HEK293 (cell line): ENCODE measurements around the gene CD3G.

ENCODE experiments used
- CTCF ChIA-PET: fragments of 350-600 bp; formaldehyde crosslinking; extraction: SDS; loops from one replicate; lab custom pipeline; 2021; ENCODE audit warnings: antibody characterized with exemption; lab: Yijun Ruan, JAX
- POLR2A ChIA-PET: fragments of 300-600 bp; formaldehyde crosslinking; extraction: SDS; loops from one replicate; lab custom pipeline; 2020; ENCODE audit warnings: antibody characterized with exemption, inconsistent platforms; lab: Yijun Ruan, JAX
- H3K27ac ChIP-seq: fragments of 200-500 bp; sonication (Bioruptor generic); 2 replicates; pipeline ENCODE4 v1.5.1; 2014; ENCODE audit warnings: low read depth, low read length, control low read depth, inconsistent platforms; ENCODE audit errors: extremely low read depth
- H3K36me3 ChIP-seq, 2 experiments: fragments of 200-500 bp in 1 of 2; sonication (Bioruptor generic) in 1 of 2; 1 replicate in 1 of 2; 2 replicates in 1 of 2; pipeline ENCODE4 v1.5.1; 2014 to 2017; ENCODE audit warnings: inconsistent platforms in 2 of 2, low read length in 2 of 2; ENCODE audit not compliant: control insufficient read depth in 2 of 2, insufficient read depth in 1 of 2
- H3K4me1 ChIP-seq: fragments of 200-500 bp; sonication (Bioruptor generic); 2 replicates; pipeline ENCODE4 v1.5.1; 2014; ENCODE audit warnings: mild to moderate bottlenecking, low read length, inconsistent platforms; ENCODE audit not compliant: control insufficient read depth, insufficient read depth
- H3K4me3 ChIP-seq: 2 replicates; pipeline ENCODE4 v1.5.1; 2011; ENCODE audit warnings: low read depth, mild to moderate bottlenecking, control low read depth, low read length, moderate library complexity
- H3K9me3 ChIP-seq: fragments of 200-500 bp; sonication (Bioruptor generic); 2 replicates; pipeline ENCODE4 v1.5.1; 2014; ENCODE audit warnings: low read depth, low read length, inconsistent platforms; ENCODE audit not compliant: control insufficient read depth, insufficient read depth
- SCRT1 ChIP-seq: fragments of 450-650 bp; formaldehyde crosslinking; IDR thresholded peaks from 2 replicates; pipeline ENCODE4 v1.5.1; 2016; ENCODE audit warnings: missing biosample characterization, missing genetic modification characterization, borderline replicate concordance
- SCRT2 ChIP-seq: fragments of 450-650 bp; formaldehyde crosslinking; IDR thresholded peaks from 2 replicates; pipeline ENCODE4 v1.5.1; 2016; ENCODE audit warnings: missing biosample characterization, missing genetic modification characterization
- TSHZ1 ChIP-seq: fragments of 450-650 bp; formaldehyde crosslinking; IDR thresholded peaks from 2 replicates; pipeline ENCODE4 v1.5.1; 2016; ENCODE audit warnings: missing biosample characterization, missing genetic modification characterization, borderline replicate concordance
- ZBTB20 ChIP-seq: fragments of 450-650 bp; formaldehyde crosslinking; IDR thresholded peaks from 2 replicates; pipeline ENCODE4 v1.5.1; 2016; ENCODE audit warnings: missing biosample characterization, missing genetic modification characterization
- ZBTB21 ChIP-seq: fragments of 450-650 bp; formaldehyde crosslinking; IDR thresholded peaks from 2 replicates; pipeline ENCODE4 v1.5.1; 2017; ENCODE audit warnings: missing biosample characterization, missing genetic modification characterization
- ZBTB48 ChIP-seq: fragments of 450-650 bp; formaldehyde crosslinking; IDR thresholded peaks from 2 replicates; pipeline ENCODE4 v1.5.1; 2016; ENCODE audit warnings: missing biosample characterization, missing genetic modification characterization
- ZNF169 ChIP-seq: fragments of 450-650 bp; formaldehyde crosslinking; IDR thresholded peaks from 2 replicates; pipeline ENCODE4 v1.5.1; 2016; ENCODE audit warnings: missing biosample characterization, missing genetic modification characterization
- ZNF521 ChIP-seq: fragments of 450-650 bp; formaldehyde crosslinking; IDR thresholded peaks from 2 replicates; pipeline ENCODE4 v1.5.1; 2017; ENCODE audit warnings: missing biosample characterization, mild to moderate bottlenecking, missing genetic modification characterization
- ZNF561 ChIP-seq: fragments of 450-650 bp; IDR thresholded peaks from 2 replicates; pipeline ENCODE4 v1.5.1; 2018; ENCODE audit warnings: missing biosample characterization, missing genetic modification characterization, borderline replicate concordance
- ZNF571 ChIP-seq: fragments of 450-650 bp; formaldehyde crosslinking; IDR thresholded peaks from 2 replicates; pipeline ENCODE4 v1.5.0; 2017; ENCODE audit warnings: missing biosample characterization, missing genetic modification characterization
- ZNF600 ChIP-seq: fragments of 450-650 bp; formaldehyde crosslinking; IDR thresholded peaks from 2 replicates; pipeline ENCODE4 v1.5.1; 2016; ENCODE audit warnings: missing biosample characterization, missing genetic modification characterization
- TF ChIP-seq, protein P1 (sequence below): fragments of 450-650 bp; formaldehyde crosslinking; IDR thresholded peaks from 2 replicates; pipeline ENCODE4 v1.5.1; 2016; ENCODE audit warnings: missing biosample characterization, missing genetic modification characterization
- TF ChIP-seq, protein P2 (sequence below): fragments of 450-650 bp; formaldehyde crosslinking; IDR thresholded peaks from 2 replicates; pipeline ENCODE4 v1.5.1; 2016; ENCODE audit warnings: missing biosample characterization, missing genetic modification characterization, low read depth

Gene CD3G

GRCh38 chr11:118328745-118329144, 15.4 kb upstream of the CD3G start (continued):
- TF ChIP-seq ZNF521 (tag by site-specific recombination): no peak
- TF ChIP-seq ZNF561 (tag by site-specific recombination): no peak
- TF ChIP-seq, protein P1, sequence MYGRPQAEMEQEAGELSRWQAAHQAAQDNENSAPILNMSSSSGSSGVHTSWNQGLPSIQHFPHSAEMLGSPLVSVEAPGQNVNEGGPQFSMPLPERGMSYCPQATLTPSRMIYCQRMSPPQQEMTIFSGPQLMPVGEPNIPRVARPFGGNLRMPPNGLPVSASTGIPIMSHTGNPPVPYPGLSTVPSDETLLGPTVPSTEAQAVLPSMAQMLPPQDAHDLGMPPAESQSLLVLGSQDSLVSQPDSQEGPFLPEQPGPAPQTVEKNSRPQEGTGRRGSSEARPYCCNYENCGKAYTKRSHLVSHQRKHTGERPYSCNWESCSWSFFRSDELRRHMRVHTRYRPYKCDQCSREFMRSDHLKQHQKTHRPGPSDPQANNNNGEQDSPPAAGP (tag by site-specific recombination): no peak

GRCh38 chr11:118334745-118335144, 9.4 kb upstream of the CD3G start:
- CTCF ChIA-PET: no interaction called here
- H3K36me3 ChIP-seq: no peaks in the 10 kb centered on the region
- no peaks in the 10 kb centered on the region for H3K9me3 ChIP-seq
- TF ChIP-seq ZNF571 (tag by site-specific recombination) (no peak), TSHZ1 (tag by site-specific recombination) (no peak), ZNF169 (tag by site-specific recombination) (no peak)
- POLR2A ChIA-PET: interaction anchor here (0.7 kb wide), 1 partner anchor 24 kb away, joined by 5 read pairs; no protein-coding TSS in a partner anchor
- no peak overlapping the region for H3K27ac ChIP-seq
- H3K4me1 ChIP-seq: no peaks in the 10 kb centered on the region
- H3K4me3 ChIP-seq: no peak overlapping the region

DNA sequence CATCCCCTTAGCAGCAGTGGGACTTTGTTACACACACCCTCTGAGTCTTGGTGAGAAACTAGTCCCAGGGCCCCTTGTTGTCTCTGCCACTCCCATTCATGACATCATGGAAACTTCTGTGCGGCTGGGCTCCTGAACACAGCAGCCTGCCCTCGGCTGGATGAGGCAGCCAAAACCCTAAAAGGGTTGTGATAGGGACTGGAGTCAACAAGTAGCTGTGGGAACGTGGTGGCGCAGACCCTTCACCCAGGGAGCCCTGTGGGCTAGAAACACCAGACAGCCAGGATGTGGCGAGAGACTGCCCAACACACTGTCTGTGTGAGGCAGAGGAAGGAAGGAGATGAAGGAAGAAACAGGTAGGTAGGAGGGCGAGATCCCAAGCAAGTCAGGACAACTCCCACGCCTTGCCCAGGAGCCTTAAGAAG, 5.5 kb upstream of the CD3G start:
- ChIA-PET POLR2A (no interaction called here), CTCF (interaction anchor here (0.6 to 1.5 kb wide), 2 partner anchors 14 to 119 kb away, joined by 3 read pairs; no protein-coding TSS in a partner anchor)
- Histone ChIP-seq H3K4me3 (no peak overlapping the region), H3K27ac (no peak overlapping the region), H3K36me3 (no peaks in the 10 kb centered on the region), H3K4me1 (no peaks in the 10 kb centered on the region), H3K9me3 (no peaks in the 10 kb centered on the region)
- TF ChIP-seq ZBTB20: 0 out of 2 replicates have a peak, but pooled peaks have one; percentile 26
- 0 out of 2 replicates have a peak, but pooled peaks have one; percentile 49 for TF ChIP-seq ZBTB21 (tag by site-specific recombination)
- TF ChIP-seq, protein P2, sequence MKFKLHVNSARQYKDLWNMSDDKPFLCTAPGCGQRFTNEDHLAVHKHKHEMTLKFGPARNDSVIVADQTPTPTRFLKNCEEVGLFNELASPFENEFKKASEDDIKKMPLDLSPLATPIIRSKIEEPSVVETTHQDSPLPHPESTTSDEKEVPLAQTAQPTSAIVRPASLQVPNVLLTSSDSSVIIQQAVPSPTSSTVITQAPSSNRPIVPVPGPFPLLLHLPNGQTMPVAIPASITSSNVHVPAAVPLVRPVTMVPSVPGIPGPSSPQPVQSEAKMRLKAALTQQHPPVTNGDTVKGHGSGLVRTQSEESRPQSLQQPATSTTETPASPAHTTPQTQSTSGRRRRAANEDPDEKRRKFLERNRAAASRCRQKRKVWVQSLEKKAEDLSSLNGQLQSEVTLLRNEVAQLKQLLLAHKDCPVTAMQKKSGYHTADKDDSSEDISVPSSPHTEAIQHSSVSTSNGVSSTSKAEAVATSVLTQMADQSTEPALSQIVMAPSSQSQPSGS (tag by site-specific recombination): peak; percentile 72
- TF ChIP-seq ZBTB48 (tag by site-specific recombination): no peak
- TF ChIP-seq ZNF571 (tag by site-specific recombination): no peak
- 0 out of 2 replicates have a peak, but pooled peaks have one; percentile 19 for TF ChIP-seq SCRT1
- peak; percentile 68 for TF ChIP-seq SCRT2
- TF ChIP-seq ZNF600 (tag by site-specific recombination): peak; percentile 21; the same call in 1 of the 2 replicates
